HepG2 (cell line): ENCODE measurements around the gene TXNL4B. TPM values are rescaled to one million over a fixed set of nuclear protein-coding genes. Genes with fewer than 3 reads are reported as not detected.
A peak's percentile ranks its signal among the peaks of the same experiment; 100 is the strongest.

Source experiments
- ATAC-seq: fragments of 200-7000 bp; cut with Tn5 transposase; 3 replicates; pipeline ENCODE4 v1.9.1; 2020; ENCODE audit warnings: mild to moderate bottlenecking, moderate library complexity
- BruUV-seq: library from RNA; stranded (reverse); fragments of 400-500 nt; replicated peaks from 2 replicates; lab custom pipeline; 2021; lab: Mats Ljungman, UMichigan
- CTCF ChIA-PET: fragments of 300-600 bp; formaldehyde crosslinking; extraction: SDS; loops from one replicate; lab custom pipeline; 2021; ENCODE audit warnings: low total read pairs, inconsistent platforms, low intra/inter-chr PET ratio; lab: Yijun Ruan, JAX
- POLR2A ChIA-PET: fragments of 350-600 bp; sonication (Branson Sonifier 250); formaldehyde crosslinking; loops from one replicate; lab custom pipeline; 2020; ENCODE audit warnings: antibody characterized with exemption, inconsistent platforms; lab: Yijun Ruan, JAX
- DNase-seq: peaks from one replicate; pipeline ENCODE4 v3.0.0-alpha.2; 2015; ENCODE audit warnings: low spot score
- FAIRE-seq: peaks from 3 replicates; lab custom pipeline; 2011; peaks lifted over from hg19 to GRCh38; lab: Jason Lieb, UNC
- H2AFZ ChIP-seq: one replicate; pipeline ENCODE4 v1.6.1; 2011; ENCODE audit warnings: low read length, inconsistent platforms
- H3K27ac ChIP-seq: fragments of 300-600 bp; 3 replicates; pipeline ENCODE4 v1.8.0; 2011; ENCODE audit warnings: mixed run types, mild to moderate bottlenecking, mixed read lengths, low read length, inconsistent platforms; ENCODE audit not compliant: insufficient read depth; ENCODE audit errors: extremely low read length
- H3K27me3 ChIP-seq, 2 experiments: fragments of 200-600 bp in 1 of 2; 2 replicates in 1 of 2; 3 replicates in 1 of 2; pipeline versions ENCODE4 v1.6.0 to v1.8.0; 2011; ENCODE audit warnings: low read length in 2 of 2, mild to moderate bottlenecking in 2 of 2, moderate library complexity in 2 of 2, inconsistent platforms in 1 of 2; ENCODE audit not compliant: insufficient read depth in 2 of 2, control insufficient read depth in 1 of 2
- H3K36me3 ChIP-seq, 2 experiments: fragments of 200-600 bp in 1 of 2; replicated peaks in 1 of 2; 2 replicates in 1 of 2; 3 replicates in 1 of 2; pipeline versions ENCODE4 v1.5.1 to v1.8.0; 2011; ENCODE audit warnings: low read length in 2 of 2, inconsistent platforms in 1 of 2; ENCODE audit not compliant: insufficient read depth in 2 of 2, control insufficient read depth in 1 of 2
- H3K4me1 ChIP-seq: 2 replicates; pipeline ENCODE4 v1.5.1; 2012; ENCODE audit warnings: low read length, inconsistent platforms; ENCODE audit not compliant: insufficient read depth
- H3K4me2 ChIP-seq: 2 replicates; pipeline ENCODE4 v1.6.0; 2011; ENCODE audit warnings: low read depth, low read length, inconsistent platforms
- H3K4me3 ChIP-seq, 3 experiments: fragments of 200-600 bp in 1 of 3; sonication (generic), shearing (Covaris generic) in 1 of 3; replicated peaks in 1 of 3; 2 replicates each; pipeline ENCODE4 v1.5.1; 2011 to 2016; ENCODE audit warnings: low read length in 3 of 3, inconsistent platforms in 2 of 3, low read depth in 2 of 3, mild to moderate bottlenecking in 2 of 3, control low read depth in 1 of 3, mixed read lengths in 1 of 3; ENCODE audit not compliant: insufficient read depth in 1 of 3
- H3K79me2 ChIP-seq: one replicate; pipeline ENCODE4 v1.6.1; 2011; ENCODE audit warnings: low read length, inconsistent platforms; ENCODE audit not compliant: insufficient read depth
- H3K9ac ChIP-seq: 2 replicates; pipeline ENCODE4 v1.6.0; 2011; ENCODE audit warnings: mild to moderate bottlenecking, low read depth, low read length, inconsistent platforms; ENCODE audit not compliant: insufficient read depth
- H3K9me3 ChIP-seq: 2 replicates; pipeline ENCODE4 v1.5.1; 2012; ENCODE audit warnings: mild to moderate bottlenecking, low read length
- H4K20me1 ChIP-seq: 2 replicates; pipeline ENCODE4 v1.6.0; 2011; ENCODE audit warnings: inconsistent platforms, mild to moderate bottlenecking, low read length, moderate library complexity; ENCODE audit not compliant: insufficient read depth
- HNRNPLL ChIP-seq: fragments of 200-400 bp; formaldehyde crosslinking; IDR thresholded peaks from 2 replicates; pipeline ENCODE4 v1.6.1; 2017; ENCODE audit warnings: mild to moderate bottlenecking, low read depth, low read length; ENCODE audit not compliant: poor library complexity, severe bottlenecking
- HNRNPUL1 ChIP-seq: fragments of 200-400 bp; formaldehyde crosslinking; IDR thresholded peaks from 2 replicates; pipeline ENCODE4 v1.6.1; 2017; ENCODE audit warnings: low read depth, mild to moderate bottlenecking, low read length, moderate library complexity
- JDP2 ChIP-seq: sonication (generic); formaldehyde crosslinking; IDR thresholded peaks from 2 replicates; pipeline ENCODE4 v1.8.1; 2022; ENCODE audit warnings: missing genetic modification reagents, borderline replicate concordance
- ZNF687 ChIP-seq: sonication (generic); formaldehyde crosslinking; IDR thresholded peaks from 2 replicates; pipeline ENCODE4 v1.5.1; 2020; ENCODE audit warnings: mild to moderate bottlenecking, missing genetic modification reagents, moderate library complexity
- ZNF709 ChIP-seq: sonication (generic); formaldehyde crosslinking; IDR thresholded peaks from 2 replicates; pipeline ENCODE4 v1.5.0; 2020; ENCODE audit warnings: mild to moderate bottlenecking, missing genetic modification reagents
- WGBS: methylation state at CpG from one replicate; pipeline ENCODE4 v1.1.6; 2017; ENCODE audit warnings: low lambda C conversion rate; 5-methylcytosine and 5-hydroxymethylcytosine counted together
- in situ Hi-C: cut with HindIII; loops from 2 replicates; pipeline ENCODE4 v1.10.0; 2017; ENCODE audit warnings: low pct_unique_long_range_greater_than_20kb; ENCODE audit not compliant: extremely low pct_ligation_motif_present
- intact Hi-C: fragments of 100-400 bp; cut with micrococcal nuclease; formaldehyde crosslinking; loops from one replicate; pipeline ENCODE4 v1.10.0; 2022; ENCODE audit not compliant: unreplicated experiment
- polyA plus RNA-seq, 8 experiments: library from polyadenylated mRNA; depleted of rRNA in 3 of 8; stranded (reverse) in 7 of 8; unstranded in 1 of 8; fragments of >200 nt; fragmentation: Illumina TruSeq in 4 of 8; extraction: Trizol in 4 of 8; gene quantifications; 2 replicates each; pipeline versions ENCODE4 v1.2.1 to v1.2.3, GENCODE V29; 2011 to 2016; ENCODE audit warnings: low read depth in 4 of 8, missing spikeins in 1 of 8, mixed read lengths in 1 of 8; ENCODE audit not compliant: insufficient read depth in 1 of 8
- total RNA-seq, 5 experiments: library from RNA; depleted of rRNA; stranded (reverse); fragments of >200 nt; fragmentation: Illumina TruSeq; extraction: Trizol; gene quantifications; 2 replicates each; pipeline ENCODE4 v1.2.3, GENCODE V29; 2016; ENCODE audit warnings: low read depth in 1 of 5

TXNL4B gene
- total and polyA plus RNA-seq, 2 of the 13 experiments (the other 11 are each of a cell fraction or from before 2014, with no cell fraction given) = 17.4 to 18.3 TPM

GRCh38 chr16:72137380-72138063 is 44.1 kb upstream of the TXNL4B start:
- no peaks in the 10 kb centered on the region for H3K36me3 ChIP-seq
- H3K79me2 ChIP-seq = no peaks in the 10 kb centered on the region
- POLR2A ChIA-PET = no interaction called here
- H3K4me2 ChIP-seq = no peak overlapping the region
- WGBS = 91% methylated on average over 15 of the region's 15 CpGs
- ATAC-seq = peak; percentile 88
- no peak overlapping the region for H3K4me3 ChIP-seq
- no peak for DNase-seq
- H3K27ac ChIP-seq = peak overlapping the region; percentile 8
- in situ Hi-C loops = no loop called here
- H3K9ac ChIP-seq = no peak overlapping the region
- no peak for FAIRE-seq
- CTCF ChIA-PET = no interaction called here
- no peak overlapping the region for H2AFZ ChIP-seq
- no TSS peak for BruUV-seq
- no peaks in the 10 kb centered on the region for H3K27me3 ChIP-seq
- peaks cover 16% of the 10 kb centered on the region for H3K4me1 ChIP-seq
- H4K20me1 ChIP-seq = no peaks in the 10 kb centered on the region
- no peak for TF ChIP-seq HNRNPLL
- TF ChIP-seq ZNF709 (CRISPR knock-in tag) = 0 out of 2 replicates have a peak, but pooled peaks have one; percentile 29
- TF ChIP-seq HNRNPUL1 = no peak
- peak; percentile 43; the same call in 1 of the 2 replicates for TF ChIP-seq ZNF687 (CRISPR knock-in tag)
- no peak for TF ChIP-seq JDP2 (CRISPR knock-in tag)
- TF ChIP-seq, all 625 proteins: peak for 2
- intact Hi-C loops = no loop called here
- H3K9me3 ChIP-seq = no peaks in the 10 kb centered on the region
